GM18907 (cell line): ENCODE data around the gene RASGRP3.
A peak's percentile ranks its signal among the peaks of the same experiment; 100 is the strongest.

ENCODE experiments used
- ATAC-seq: cut with Tn5 transposase; IDR thresholded peaks from one replicate; pipeline ENCODE4 v1.9.1; 2021; ENCODE audit warnings: mild to moderate bottlenecking, moderate library complexity; ENCODE audit not compliant: unreplicated experiment

The RASGRP3 gene

GRCh38 chr2:33518929-33519328, 42.5 kb downstream of the RASGRP3 start:
- no peak for ATAC-seq

GRCh38 chr2:33521791-33522281, 45.4 kb downstream of the RASGRP3 start:
- no peak for ATAC-seq

GRCh38 chr2:33522576-33522975, 46.1 kb downstream of the RASGRP3 start:
- no peak for ATAC-seq

GRCh38 chr2:33525666-33526065, 49.2 kb downstream of the RASGRP3 start:
- ATAC-seq, result no peak

GRCh38 chr2:33526132-33526531, 49.7 kb downstream of the RASGRP3 start:
- no peak for ATAC-seq

- ATAC-seq, result no peak
Observed at GRCh38 chr2:33526921-33527320, 50.5 kb downstream of the RASGRP3 start.

- ATAC-seq, result no peak
Observed at GRCh38 chr2:33528441-33528950, 52.0 kb downstream of the RASGRP3 start.

- no peak for ATAC-seq
Observed at GRCh38 chr2:33529771-33530481, 53.5 kb downstream of the RASGRP3 start.

- ATAC-seq, result no peak
Observed at GRCh38 chr2:33530690-33531548, 54.5 kb downstream of the RASGRP3 start.

GRCh38 chr2:33531549-33532059, 55.2 kb downstream of the RASGRP3 start:
- no peak for ATAC-seq

- ATAC-seq, result no peak
Observed at GRCh38 chr2:33532146-33532545, 55.7 kb downstream of the RASGRP3 start.

GRCh38 chr2:33532966-33533365, 56.5 kb downstream of the RASGRP3 start:
- ATAC-seq, result no peak

- ATAC-seq, result no peak
Observed at GRCh38 chr2:33535421-33535820, 59.0 kb downstream of the RASGRP3 start.

- no peak for ATAC-seq
Observed at GRCh38 chr2:33541243-33541642, 64.8 kb downstream of the RASGRP3 start.

GRCh38 chr2:33550206-33550605, 73.8 kb downstream of the RASGRP3 start:
- no peak for ATAC-seq

- ATAC-seq, result peak; percentile 61
Observed at GRCh38 chr2:33552758-33553461, 76.5 kb downstream of the RASGRP3 start.

- no peak for ATAC-seq
Observed at GRCh38 chr2:33555681-33556080, 79.2 kb downstream of the RASGRP3 start.

- no peak for ATAC-seq
Observed at GRCh38 chr2:33559328-33559727, 82.9 kb downstream of the RASGRP3 start.

GRCh38 chr2:33560017-33560416, 83.6 kb downstream of the RASGRP3 start:
- ATAC-seq, result no peak

- ATAC-seq, result no peak
Observed at GRCh38 chr2:33561872-33562271, 85.4 kb downstream of the RASGRP3 start.

GRCh38 chr2:33570681-33571080, 94.2 kb downstream of the RASGRP3 start:
- ATAC-seq, result no peak
